Suppressor macrophage treated with lipopolysaccharide for 1 hour (primary cell): ENCODE measurements around the gene PPM1H.
"Not testable (repeated sequence)": the region's sequence is repeated elsewhere in the genome, so short reads cannot be mapped to it uniquely, and the experiment has no call there.

ENCODE experiments used
- DNase-seq, 3 donors: peaks; one replicate each; pipeline ENCODE4 v3.0.0-alpha.2; 2020 to 2022

PPM1H gene

DNA sequence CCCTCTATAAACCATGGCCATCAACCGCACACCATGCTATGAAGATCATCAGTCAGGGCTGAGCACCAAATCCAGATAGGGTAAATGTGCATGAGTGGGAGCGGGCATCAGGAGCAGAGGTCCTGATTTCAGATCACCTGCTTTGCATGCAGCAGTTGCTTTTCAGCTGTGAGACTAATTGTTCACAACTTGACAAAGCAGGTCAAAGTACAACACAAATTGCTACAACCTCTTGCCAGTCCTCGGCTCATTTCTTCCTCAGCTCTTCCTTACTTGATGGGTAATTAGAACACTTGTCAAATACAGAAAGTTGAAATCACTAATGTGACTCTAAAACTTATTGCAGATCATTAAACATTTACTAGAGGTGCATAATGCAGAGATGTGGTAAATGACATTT, 171.6 kb downstream of the PPM1H start:
- DNase-seq, result no peak

DNA sequence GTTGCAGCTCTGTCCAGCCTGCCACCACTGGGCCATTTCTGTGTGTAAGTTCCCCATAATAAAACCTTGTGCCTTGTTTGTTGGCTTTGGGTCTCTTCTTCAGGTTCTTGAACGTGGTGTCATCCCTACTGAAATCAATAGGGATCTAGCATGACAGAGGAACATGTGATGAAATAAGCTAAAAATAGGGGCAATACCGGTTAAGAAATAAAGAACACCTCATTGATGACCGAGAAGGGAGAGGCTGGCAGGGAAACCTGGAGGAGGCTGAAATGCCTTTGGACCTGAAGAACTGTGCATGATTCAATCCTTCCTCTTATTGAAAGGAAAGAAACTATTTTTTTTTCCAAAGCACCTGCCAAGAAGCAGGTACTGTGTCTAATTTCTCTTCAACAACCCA, 172.3 kb downstream of the PPM1H start:
- no peak for DNase-seq

DNA sequence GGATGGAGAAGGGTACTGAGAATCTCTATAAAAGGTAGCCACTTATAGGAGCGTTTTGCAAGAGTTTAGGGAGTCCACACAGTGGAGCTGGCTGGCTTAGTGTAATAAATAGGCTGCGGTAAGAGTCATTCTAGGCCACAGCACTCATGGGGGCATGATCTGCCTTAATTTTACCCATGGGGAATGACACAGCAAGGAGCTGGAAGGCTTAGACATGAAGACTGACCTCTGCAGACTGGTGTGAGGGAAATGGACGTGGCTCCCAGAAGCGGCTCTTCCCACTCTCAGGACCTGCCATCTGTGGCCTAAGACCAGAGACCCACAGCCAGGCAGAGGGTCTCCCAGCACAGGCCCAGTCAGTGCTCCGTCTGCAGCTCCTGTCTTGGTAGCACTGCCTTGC, 173.3 kb downstream of the PPM1H start:
- no peak for DNase-seq

DNA sequence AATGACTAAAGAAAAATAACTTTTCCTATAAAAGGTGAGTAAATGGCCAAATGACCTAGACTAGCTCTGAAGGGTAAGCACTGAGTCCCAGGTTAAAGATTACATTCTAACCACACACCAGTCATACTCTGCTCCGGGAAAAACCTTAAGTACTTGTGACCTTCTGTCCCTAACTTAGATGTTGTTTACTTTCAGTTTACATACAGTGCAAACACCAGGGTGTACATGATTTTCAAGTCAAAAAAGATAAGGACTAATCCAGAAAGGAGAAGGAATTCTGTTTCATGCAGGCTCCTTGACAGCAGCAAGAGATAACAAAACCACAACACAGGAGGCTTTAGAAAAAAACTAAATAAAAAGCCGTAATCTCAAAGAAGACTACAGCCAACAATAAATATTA, 174.2 kb downstream of the PPM1H start:
- no peak for DNase-seq

DNA sequence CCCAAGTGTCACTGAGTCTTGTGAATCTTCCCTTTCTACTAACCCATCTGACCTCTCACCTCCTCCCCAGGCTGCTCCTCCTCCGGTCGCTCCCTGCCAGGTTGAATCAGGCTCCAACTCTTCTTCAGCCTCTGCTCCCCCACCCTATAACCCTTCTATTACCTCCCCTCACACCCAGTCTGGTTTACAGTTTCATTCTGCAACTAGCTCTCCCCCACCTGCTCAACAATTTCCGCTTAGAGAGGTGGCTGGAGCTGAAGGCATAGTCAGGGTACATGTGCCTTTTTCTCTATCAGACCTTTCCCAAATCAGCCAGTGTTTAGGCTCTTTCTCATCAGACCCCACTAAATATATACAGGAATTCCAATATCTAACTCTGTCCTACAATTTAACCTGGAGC, 174.6 kb downstream of the PPM1H start:
- DNase-seq, result not testable (repeated sequence)

DNA sequence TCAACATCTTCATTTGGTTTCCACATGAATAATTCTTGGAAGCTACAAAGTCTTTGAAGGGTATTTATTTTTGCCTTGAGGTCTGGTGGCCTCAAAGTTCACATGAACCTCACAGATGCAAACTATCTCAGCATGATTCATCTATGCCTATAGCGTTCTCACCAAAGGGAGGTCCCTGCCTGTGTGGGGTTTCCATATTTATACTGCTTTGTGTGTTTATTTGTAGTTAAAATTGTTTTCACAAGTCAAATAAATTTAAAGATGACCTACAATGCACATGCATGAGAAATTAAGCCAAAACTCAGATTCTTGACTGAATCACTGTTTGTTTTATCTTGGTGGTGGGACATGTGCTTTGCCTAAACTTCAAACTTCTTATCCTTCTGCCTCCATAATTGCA, 176.7 kb downstream of the PPM1H start:
- DNase-seq, result no peak

DNA sequence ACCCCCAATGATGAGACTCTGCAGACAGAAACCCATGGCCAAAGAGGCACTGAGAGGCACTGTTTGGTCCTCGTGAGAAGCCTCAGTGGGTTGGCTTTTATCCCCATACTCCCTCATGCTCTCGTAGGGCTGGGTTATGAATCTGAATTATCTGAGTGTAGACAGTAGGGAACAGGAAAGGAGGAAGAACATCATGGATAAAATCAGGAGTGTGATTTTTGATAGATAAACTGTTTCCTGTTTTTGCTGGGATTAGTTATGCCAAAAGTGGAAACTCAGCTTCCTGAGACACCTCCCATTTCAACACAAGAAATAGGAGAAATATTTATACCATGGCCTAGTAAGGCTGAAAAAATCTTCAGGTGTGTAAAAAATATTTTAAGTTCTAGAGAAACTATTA, 177.9 kb downstream of the PPM1H start:
- DNase-seq, result no peak

DNA sequence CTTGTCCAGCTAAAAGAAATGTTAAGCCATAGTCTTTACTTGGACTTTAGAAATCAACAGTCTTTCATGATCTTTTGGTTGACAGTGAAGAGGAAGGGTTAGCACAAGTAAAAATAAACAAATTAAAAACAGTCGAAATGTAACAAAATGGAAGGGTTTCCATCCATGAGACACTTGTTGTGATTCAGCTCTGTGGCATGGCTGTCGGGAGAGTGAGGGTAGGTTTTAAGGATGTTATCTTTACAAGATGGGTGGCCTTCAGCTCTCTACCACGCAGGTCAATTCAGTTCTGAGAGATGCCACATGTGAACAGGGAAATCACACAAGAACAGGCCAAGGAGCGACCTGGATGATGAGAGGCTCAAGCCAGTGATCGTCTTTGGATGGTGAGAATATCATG, 180.2 kb downstream of the PPM1H start:
- DNase-seq, result no peak

DNA sequence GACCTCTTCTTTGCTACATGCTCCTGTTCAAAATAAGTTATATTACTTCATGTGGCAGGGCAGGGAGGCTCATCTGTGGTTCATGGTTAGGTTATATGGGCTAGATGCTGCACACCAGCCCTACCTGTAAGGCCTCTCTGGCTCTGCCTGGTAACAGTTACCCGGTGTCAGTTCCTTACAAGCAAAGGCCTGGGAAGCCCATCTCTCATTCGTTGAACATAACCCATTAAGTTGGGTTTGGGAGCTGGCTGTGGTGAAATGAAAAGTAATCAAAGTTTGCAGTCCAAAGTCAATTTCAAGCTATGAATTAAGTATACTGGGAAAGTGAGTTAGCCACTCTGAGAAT, 183.2 kb downstream of the PPM1H start:
- DNase-seq, result no peak

DNA sequence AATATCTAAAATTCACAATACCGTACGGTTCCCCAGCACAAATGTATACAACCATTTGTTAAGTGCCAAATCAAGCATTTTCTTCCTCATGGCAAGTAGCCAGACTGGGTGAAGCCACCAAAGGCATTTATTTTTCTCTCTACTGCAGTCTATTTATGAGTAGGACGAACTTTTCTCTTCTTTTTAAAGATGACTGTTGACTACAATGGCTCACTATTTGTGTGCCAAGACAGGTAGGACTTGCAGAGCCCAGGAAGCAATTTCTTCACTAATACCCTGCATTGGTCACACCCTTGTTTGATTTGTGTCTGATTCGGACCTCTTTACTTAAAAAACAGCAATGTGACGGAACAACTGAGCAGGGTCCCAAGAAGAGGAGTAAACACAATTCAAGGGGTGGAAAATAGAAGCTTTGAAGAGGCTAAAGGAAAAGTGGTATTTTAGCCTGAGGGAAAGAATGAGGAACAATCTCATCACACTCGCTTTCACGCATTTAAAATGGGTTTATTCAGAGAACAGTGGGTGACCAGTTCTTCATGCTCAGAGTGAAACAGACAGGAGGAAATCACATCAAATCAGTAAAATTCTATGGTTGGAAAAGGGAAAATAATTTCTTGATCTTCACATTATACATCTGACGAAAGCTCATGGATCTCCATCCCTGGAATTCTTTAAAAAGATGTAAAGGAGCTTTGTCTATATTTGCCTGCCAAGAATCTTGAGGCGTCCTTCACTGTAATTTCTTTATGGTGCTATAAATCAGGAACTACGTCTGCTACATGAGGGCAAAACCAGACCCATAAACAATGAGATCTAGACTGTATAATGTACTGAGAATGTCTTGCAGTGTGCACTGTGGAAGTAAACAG, 183.8 kb downstream of the PPM1H start:
- DNase-seq, result no peak

DNA sequence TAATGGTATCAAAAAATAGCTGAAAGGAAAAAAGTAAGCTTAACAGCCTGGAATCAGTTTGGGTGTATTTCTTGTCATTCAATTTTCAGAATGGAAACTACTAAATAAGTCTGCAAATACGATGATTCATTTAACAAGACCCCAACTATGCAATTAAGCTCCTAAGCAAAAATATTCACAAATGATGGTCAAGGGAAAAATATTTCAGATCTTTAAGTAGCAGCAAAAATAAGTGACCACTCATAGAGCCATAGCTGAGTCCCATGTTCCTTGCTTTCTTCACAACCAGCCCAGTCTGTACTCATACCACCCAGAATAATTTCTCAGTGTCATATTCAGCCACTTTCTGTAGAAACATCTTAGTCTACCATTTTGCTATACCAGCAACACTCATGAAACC, 185.4 kb downstream of the PPM1H start:
- no peak for DNase-seq

DNA sequence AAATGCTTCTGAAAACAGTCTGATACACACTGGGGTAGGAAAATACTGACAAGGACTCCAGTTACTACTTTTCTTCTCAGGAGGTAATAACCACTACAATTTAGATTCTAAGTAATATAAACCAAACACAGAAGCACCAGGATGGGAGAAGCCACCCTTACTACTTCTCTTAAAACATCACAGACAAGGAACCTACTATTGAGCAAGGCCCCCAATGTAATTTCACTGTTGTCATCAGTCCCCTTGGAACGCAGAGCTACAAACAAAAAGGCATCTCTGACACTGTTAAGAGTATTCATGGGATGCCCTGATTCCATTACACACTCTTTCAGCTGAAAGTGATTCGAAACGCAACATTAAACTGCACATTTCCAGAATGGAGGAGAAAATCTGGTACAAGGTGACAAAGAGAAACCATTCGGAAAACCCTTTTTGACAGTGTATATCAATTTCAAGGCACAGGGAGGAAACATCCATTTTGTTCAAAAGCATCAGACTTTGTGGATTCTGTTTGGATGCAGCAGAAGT, 185.9 kb downstream of the PPM1H start:
- DNase-seq, result no peak

DNA sequence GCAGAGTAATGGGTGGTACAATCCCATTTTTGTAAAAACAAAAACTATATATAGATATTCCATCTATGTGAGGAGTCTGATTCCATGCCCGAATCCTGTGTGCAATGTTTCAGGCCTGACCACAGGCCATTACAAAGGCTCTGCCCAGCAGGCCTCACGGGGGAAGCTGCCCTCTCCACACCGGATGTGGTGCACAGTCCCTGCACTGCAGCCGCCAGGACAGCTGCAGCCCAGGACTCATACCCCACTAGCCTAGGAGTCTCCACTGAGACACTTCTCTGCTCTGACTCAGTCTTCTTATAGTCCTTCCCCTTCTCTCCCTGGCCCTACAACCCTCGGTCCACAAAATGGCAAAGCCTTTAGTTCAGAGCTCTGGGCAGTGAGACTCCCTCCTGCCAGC, 190.4 kb downstream of the PPM1H start:
- DNase-seq, result peak; percentile 72 to 88 (median 81)

DNA sequence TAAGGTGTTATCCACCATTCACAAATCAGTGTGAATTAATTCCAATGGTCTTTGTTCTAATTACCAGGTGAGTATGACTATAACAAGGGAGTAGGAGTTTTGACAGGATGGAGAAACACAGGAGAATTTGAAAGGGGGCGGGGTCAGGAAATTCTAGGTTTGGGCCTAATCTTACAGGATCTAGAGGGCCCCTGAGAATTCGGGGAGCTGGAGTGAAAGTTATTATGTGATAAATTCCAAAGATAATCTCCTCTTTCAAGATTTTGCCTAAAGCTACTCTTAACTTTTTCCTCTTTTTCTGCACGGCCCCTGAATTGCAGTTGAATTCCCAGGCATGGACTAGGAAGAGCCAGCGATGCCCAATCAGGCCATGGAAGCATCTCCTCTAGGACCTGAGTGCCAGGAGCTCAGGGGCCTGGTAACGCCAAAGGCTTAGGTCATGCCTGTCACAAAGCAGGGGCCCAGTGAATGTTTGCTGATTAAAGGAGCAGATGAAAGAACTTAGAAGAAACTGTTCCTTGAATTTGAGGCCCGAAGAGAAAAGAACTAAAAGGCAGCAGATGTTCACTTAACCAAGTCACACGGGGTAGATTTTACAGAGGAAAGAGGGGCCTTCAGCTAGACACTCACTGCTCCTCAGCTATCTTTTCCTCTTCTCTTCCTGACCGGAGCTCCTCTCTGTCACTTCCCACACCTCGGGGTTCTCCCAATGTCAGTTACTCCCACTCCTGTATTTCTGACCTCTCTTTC, 195.5 kb downstream of the PPM1H start:
- DNase-seq, result no peak

DNA sequence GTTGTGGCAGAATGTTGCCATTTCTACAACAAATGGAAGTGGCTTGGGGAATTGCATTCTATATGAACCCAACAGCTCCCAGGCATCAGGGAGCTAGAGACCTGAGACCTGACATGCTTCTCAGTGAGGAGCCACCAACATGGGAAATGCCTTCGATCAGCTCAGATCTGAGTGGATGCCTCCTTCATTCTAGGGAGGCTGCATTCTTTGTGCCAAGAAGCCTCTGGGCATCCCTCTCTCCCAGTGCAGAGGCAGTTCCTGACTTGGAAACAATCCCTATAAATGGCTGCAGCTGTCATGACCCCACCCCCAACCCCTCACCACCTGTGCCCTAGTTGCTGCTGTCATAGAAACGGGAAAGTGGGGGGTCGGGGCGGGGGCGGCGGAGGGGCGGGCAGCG, 196.3 kb downstream of the PPM1H start:
- DNase-seq, result no peak

DNA sequence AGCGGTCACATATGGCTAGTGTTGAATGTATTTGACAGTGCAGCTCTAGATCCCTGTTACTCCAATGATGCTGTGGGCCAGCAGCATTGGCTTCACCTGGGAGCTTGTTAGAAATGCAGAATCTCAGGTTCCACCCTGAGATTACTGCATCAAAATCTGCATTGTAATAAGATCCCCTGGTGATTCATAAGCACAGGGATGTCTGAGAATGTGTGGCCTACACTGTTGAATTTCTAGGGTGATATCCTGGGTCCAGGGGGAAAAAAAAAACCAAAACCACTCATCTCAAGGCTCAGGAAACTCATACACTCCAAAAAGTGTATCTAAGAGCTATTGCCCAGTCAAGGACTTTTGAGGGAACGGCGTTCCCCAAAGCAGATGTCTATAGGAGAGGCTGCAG, 196.8 kb downstream of the PPM1H start:
- no peak for DNase-seq

DNA sequence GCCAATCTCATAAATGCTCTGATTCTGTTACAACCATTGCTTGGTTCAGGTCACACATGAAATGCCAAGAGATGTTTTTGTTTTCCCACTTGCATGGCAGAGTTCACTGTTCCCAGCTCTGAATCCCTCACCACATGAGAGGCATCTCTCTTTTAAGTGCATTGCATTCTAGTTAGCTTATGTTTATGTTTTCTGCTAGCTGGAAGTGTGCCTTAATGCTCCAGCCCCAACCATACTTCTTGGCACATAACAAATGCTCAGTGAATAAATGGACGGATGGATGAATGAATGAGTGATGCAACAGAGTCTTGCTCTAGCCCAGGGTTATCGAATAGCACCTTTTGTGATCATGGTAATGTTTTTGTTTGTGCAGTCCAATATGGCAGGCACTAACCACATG, 197.3 kb downstream of the PPM1H start:
- no peak for DNase-seq

DNA sequence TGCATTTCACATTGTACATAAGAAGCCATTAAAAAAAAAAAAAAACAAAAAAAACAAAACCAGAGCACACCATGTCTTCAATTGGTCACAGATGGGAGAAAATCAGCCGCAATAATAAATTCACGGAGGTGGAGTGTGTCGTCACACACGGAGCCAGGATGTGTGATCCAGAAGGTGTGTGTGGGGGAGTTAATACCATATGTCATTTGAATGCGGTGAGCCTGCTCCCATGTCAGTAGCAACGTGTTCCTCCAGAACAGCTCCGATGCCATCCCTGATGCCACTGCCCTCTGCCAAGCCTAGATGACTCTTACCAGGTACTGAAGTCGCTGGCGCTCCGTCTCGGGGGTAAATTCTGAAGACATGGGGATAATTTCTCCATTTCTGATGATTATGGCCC, 197.8 kb downstream of the PPM1H start:
- DNase-seq, result no peak

DNA sequence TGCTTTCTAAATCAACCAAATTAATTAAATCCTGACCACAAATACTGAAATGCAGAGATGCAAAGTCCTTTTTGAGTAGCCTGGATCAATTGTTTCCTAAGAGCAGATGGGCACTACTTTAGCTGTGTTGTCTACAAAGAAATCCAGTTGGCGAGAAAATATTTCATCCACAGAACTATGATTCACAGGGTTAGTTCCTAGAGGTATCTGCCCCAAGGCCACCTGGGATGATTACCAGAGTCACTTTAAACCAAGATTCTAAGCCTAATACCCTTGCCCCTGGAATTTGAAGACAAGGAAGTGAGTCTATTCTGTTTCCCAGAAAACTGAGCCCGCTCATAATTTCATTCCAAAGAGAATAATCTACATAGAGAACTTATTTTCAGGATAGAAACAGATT, 198.4 kb downstream of the PPM1H start:
- DNase-seq, result no peak

DNA sequence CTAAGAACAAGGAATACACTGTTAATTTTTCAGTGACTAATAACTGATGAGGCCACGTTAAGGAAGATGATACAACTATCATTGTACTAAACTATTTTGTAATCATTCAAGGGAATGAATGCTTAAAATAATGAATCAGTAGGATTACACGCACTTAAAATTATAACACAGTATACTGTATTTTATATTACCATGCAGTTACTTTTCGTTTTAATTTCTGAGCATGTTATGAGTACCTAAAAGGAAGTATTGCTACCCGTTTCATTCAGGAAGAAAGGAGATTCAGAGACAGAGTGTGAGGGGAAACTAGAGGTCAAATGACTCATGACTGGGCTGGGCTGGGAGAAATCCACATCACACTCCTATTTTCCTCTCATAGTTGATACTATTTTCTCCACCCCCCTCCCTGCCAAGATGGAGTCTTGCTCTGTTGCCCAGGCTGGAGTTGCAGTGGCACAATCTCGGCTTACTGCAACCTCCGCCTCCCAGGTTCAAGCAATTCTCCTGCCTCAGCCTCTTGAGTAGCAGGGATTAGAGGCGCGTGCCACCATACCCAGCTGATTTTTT, 202.0 kb downstream of the PPM1H start:
- peak; percentile 75 to 93 (median 81) for DNase-seq

DNA sequence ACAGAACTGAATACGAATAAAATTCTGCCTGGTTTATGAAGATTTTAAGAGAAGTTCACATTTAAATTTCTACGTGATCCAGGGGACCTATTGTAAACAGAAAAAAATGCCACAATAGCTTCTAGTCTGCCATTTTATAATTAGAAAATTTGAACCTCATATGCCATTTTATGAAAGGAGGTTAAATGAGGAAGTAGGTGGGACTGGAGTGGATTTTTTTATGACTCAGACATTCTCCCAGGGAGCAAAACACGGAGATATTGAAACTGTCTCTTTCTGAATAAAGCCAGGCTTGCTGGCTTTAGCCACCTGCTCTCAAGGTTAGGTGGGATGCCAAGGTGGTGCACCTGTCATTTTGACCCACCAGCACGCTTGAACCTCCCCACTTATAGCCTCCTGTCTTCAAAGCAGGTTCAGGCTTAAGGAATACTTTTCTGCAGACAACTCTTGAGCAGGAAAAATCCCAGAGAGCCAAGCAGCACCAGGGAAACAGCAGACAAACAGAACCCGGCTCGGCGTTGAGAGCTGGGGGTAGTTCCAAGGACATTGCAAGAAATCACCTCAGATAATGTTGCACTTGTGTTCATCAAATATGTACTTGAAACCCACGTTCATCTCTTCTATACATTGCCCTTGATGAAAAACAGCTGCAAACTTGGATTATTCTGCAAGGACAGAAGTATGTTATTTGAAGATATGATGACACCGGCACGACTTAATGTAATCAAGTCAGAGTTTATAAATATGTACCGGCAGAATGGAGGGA, 203.7 kb downstream of the PPM1H start:
- peak; percentile 65 to 88 (median 81) for DNase-seq

DNA sequence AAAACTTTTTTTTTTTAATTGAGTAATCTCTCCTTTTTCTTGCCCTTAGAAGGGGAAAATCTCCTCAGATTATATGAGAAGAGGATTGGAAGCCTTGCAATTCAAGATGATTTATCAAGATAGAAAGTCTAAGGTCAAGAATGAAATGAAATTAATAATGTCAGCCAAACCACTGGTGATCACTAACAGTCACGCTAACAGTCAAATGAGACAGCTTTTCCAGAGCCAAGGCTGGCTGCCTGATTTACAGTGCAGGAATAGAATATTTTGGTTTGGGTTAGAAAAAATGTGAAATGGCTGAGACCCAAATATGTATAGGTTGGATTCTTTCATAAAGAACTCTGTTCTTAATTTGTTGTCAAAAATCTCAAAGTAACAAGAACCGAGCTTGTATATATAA, 204.3 kb downstream of the PPM1H start:
- DNase-seq, result no peak
